Keratinocyte (primary cell): ENCODE results near the gene COASY. TPM values are rescaled to one million over a fixed set of nuclear protein-coding genes. Genes with fewer than 3 reads are reported as not detected.
A peak's percentile ranks its signal among the peaks of the same experiment; 100 is the strongest.
"Not testable (repeated sequence)": the region's sequence is repeated elsewhere in the genome, so short reads cannot be mapped to it uniquely, and the experiment has no call there.

Source experiments
- DNase-seq: peaks from one replicate; pipeline ENCODE4 v3.0.0-alpha.2; 2011; ENCODE audit warnings: low read depth, missing footprints, low spot score
- FAIRE-seq: peaks from 2 replicates; lab custom pipeline; 2011; peaks lifted over from hg19 to GRCh38; lab: Jason Lieb, UNC
- H2AFZ ChIP-seq: 2 replicates; pipeline ENCODE4 v1.6.0; 2012; ENCODE audit warnings: low read length, control low read depth, inconsistent platforms; ENCODE audit not compliant: control insufficient read depth
- H3K27ac ChIP-seq: 2 replicates; pipeline ENCODE4 v1.5.1; 2011; ENCODE audit warnings: low read length; ENCODE audit not compliant: control insufficient read depth, insufficient read depth
- H3K27me3 ChIP-seq: 3 replicates; pipeline ENCODE4 v1.6.0; 2011; ENCODE audit warnings: low read length; ENCODE audit not compliant: control insufficient read depth, insufficient read depth; ENCODE audit errors: extremely low read depth
- H3K36me3 ChIP-seq, 2 experiments: 2 replicates in 1 of 2; 3 replicates in 1 of 2; pipeline ENCODE4 v1.5.1; 2011; ENCODE audit warnings: low read length in 2 of 2, mild to moderate bottlenecking in 1 of 2; ENCODE audit not compliant: control insufficient read depth in 2 of 2, insufficient read depth in 2 of 2; ENCODE audit errors: extremely low read depth in 1 of 2
- H3K4me1 ChIP-seq: 3 replicates; pipeline ENCODE4 v1.5.1; 2011; ENCODE audit warnings: low read length; ENCODE audit not compliant: control insufficient read depth, insufficient read depth; ENCODE audit errors: extremely low read depth
- H3K4me2 ChIP-seq: 3 replicates; pipeline ENCODE4 v1.6.0; 2011; ENCODE audit warnings: low read depth, low read length; ENCODE audit not compliant: control insufficient read depth, insufficient read depth; ENCODE audit errors: extremely low read depth
- H3K4me3 ChIP-seq, 3 experiments: fragments of 200-600 bp in 1 of 3; sonication (generic) in 1 of 3; 2 replicates in 2 of 3; 3 replicates in 1 of 3; pipeline ENCODE4 v1.5.1; 2011 to 2016; ENCODE audit warnings: low read length in 3 of 3, mild to moderate bottlenecking in 3 of 3, control low read depth in 2 of 3, inconsistent platforms in 1 of 3, low read depth in 1 of 3, mixed read lengths in 1 of 3, mixed run types in 1 of 3, moderate library complexity in 1 of 3; ENCODE audit not compliant: control insufficient read depth in 2 of 3, insufficient read depth in 2 of 3; ENCODE audit errors: extremely low read depth in 1 of 3
- H3K79me2 ChIP-seq: 2 replicates; pipeline ENCODE4 v1.6.0; 2012; ENCODE audit warnings: low read length; ENCODE audit not compliant: control insufficient read depth, insufficient read depth
- H3K9ac ChIP-seq: 3 replicates; pipeline ENCODE4 v1.6.0; 2011; ENCODE audit warnings: low read length; ENCODE audit not compliant: control insufficient read depth, insufficient read depth; ENCODE audit errors: extremely low read depth
- H3K9me1 ChIP-seq: 3 replicates; pipeline ENCODE4 v1.6.0; 2011; ENCODE audit warnings: low read length; ENCODE audit not compliant: control insufficient read depth, insufficient read depth; ENCODE audit errors: extremely low read depth
- H3K9me3 ChIP-seq: 2 replicates; pipeline ENCODE4 v1.5.1; 2012; ENCODE audit warnings: low read depth, low read length; ENCODE audit not compliant: control insufficient read depth
- H4K20me1 ChIP-seq: 3 replicates; pipeline ENCODE4 v1.6.0; 2011; ENCODE audit warnings: low read length; ENCODE audit not compliant: control insufficient read depth, insufficient read depth; ENCODE audit errors: extremely low read depth
- CTCF ChIP-seq, 3 experiments: IDR thresholded peaks in 1 of 3; conservative IDR thresholded peaks in 1 of 3; optimal IDR thresholded peaks in 1 of 3; 2 replicates in 2 of 3; 3 replicates in 1 of 3; pipeline versions ENCODE3 to v1.5.1; 2011; ENCODE audit warnings: low read length in 3 of 3, mild to moderate bottlenecking in 3 of 3, moderate library complexity in 2 of 3, control low read depth in 1 of 3, inconsistent platforms in 1 of 3; ENCODE audit not compliant: insufficient read depth in 2 of 3; ENCODE audit errors: extremely low read depth in 1 of 3
- EZH2 ChIP-seq: IDR thresholded peaks from one replicate; pipeline ENCODE4 v1.6.1; 2012; ENCODE audit warnings: inconsistent platforms, mild to moderate bottlenecking, low read length, moderate library complexity
- dilution Hi-C: fragments of 300-500 bp; cut with MboI; formaldehyde crosslinking; loops from one replicate; pipeline ENCODE4 v1.7.0; 2020; ENCODE audit warnings: low sequenced_read_pairs; ENCODE audit not compliant: extremely low pct_ligation_motif_present
- polyA plus RNA-seq, 5 experiments: library from polyadenylated mRNA; depleted of rRNA in 3 of 5; stranded (reverse) in 3 of 5; stranded (forward) in 1 of 5; unstranded in 1 of 5; fragments of >200 nt; gene quantifications; 1 replicate in 1 of 5; 2 replicates in 3 of 5; 3 replicates in 1 of 5; pipeline versions ENCODE4 v1.2.1 to v1.2.3, GENCODE V29; 2011 to 2012; ENCODE audit warnings: missing spikeins in 2 of 5, low read depth in 1 of 5, low replicate concordance in 1 of 5

The COASY gene
- polyA plus RNA-seq, 1 donor (not counting 4 experiments of a cell fraction or from before 2014, with no cell fraction given), result 26.2 TPM

DNA sequence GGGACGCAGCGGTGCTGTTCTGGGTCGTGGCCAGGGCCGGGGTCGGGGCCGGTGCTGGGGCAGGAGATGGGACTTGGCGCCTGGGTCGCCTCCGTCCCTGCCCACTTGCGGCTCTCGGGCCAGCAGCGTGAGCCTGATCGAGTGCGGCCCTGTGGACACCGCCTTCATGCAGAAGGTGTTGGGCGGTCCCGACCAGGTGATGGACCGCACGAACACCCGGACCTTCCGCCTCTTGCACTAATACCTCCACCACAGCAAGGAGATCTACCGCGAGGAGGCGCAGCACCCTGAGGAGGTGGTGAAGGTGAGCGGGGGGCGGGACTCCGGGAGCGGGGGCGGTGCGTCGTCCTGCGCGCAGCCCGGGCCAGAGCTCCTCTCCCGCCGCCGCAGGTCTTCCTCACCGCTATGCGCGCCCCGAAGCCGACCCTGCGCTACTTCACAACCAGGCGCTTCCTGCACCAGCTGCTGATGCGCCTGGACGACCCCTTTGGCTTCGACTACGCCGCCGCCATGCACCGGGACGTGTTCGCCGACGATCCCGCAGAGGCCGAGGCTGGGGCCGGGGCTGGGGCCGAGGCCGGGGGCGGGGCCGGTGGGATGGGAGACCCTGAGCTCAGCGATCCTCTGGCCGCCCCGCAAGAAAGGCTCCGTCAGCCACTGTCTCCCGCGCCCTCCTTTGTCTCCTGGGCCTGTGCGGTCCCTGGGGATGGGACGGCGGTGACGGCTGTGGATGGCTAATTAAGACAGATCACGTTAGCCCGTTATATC lies 13.7 kb upstream of the COASY start:
- H3K9me1 ChIP-seq, result no peaks in the 10 kb centered on the region
- dilution Hi-C loops, result no loop called here
- no peak for TF ChIP-seq EZH2
- TF ChIP-seq CTCF (optimal IDR thresholded peaks at IDR 0.05 in 1 of 3, IDR thresholded peaks at IDR 0.05 in 1 of 3, conservative IDR thresholded peaks at IDR 0.05 in 1 of 3; ENCODE audit: extremely low read depth in 1 of 3, insufficient read depth in 2 of 3, low read length in 3 of 3), result peak; percentile 47 to 92 (median 85)
- no peak overlapping the region for H3K27ac ChIP-seq
- peaks cover 3% of the 10 kb centered on the region for H3K79me2 ChIP-seq
- H3K9me3 ChIP-seq, result no peaks in the 10 kb centered on the region
- peak overlapping the region; percentile 76 for H3K4me2 ChIP-seq
- no peaks in the 10 kb centered on the region for H3K27me3 ChIP-seq
- H3K36me3 ChIP-seq, result peaks cover 0 to 7% of the 10 kb centered on the region in 2 experiments
- H4K20me1 ChIP-seq, result no peaks in the 10 kb centered on the region
- H3K9ac ChIP-seq, result no peak overlapping the region
- no peak for DNase-seq
- peak overlapping the region; percentile 32 to 46 (median 35) for H3K4me3 ChIP-seq
- FAIRE-seq, result no peak
- peak overlapping the region; percentile 43 for H2AFZ ChIP-seq
- peaks cover 11% of the 10 kb centered on the region for H3K4me1 ChIP-seq

DNA sequence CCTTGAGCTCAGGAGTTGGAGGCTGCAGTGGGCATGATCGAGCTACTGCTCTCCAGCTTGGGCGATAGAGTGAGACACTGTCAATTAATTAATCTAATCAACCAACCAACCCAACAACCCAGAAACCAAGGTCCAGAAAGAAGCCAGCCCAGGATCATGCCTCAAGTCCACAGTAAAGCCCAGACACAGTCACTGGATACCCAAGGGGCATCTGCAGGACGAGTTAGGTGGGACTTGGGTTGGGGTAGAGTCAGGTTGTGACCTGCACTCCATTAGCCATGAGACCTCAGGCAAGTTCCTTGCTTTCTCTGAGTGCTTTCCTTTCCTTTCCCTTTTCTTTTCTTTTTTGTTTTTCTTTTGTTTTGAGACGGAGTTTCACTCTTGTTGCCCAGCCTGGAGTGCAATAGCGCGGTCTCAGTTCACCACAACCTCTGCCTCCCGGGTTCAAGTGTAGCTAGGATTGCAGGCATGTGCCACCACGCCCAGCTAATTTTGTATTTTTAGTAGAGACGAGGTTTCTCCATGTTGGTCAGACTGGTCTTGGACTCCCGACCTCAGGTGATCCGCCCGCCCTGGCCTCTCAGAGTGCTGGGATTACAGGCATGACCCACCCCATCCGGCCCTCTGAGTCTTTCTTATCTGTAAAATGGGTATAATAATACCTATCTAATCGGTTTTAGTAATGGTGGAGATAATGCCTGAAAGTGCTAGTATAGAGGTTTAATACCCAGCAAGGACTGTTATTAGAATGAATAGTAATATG lies 12.8 kb upstream of the COASY start:
- Histone ChIP-seq H3K36me3 (peaks cover 0 to 3% of the 10 kb centered on the region in 2 experiments), H3K9me1 (no peaks in the 10 kb centered on the region), H2AFZ (no peak overlapping the region), H3K27me3 (no peaks in the 10 kb centered on the region), H3K4me3 (peak overlapping the region in 1 of 3 experiments; percentile 46), H3K9me3 (no peaks in the 10 kb centered on the region), H3K79me2 (peaks cover 8% of the 10 kb centered on the region), H3K9ac (no peak overlapping the region), H4K20me1 (no peaks in the 10 kb centered on the region), H3K4me2 (peak overlapping the region; percentile 76), H3K4me1 (peaks cover 19% of the 10 kb centered on the region), H3K27ac (no peak overlapping the region)
- no peak for TF ChIP-seq CTCF (optimal IDR thresholded peaks at IDR 0.05 in 1 of 3, IDR thresholded peaks at IDR 0.05 in 1 of 3, conservative IDR thresholded peaks at IDR 0.05 in 1 of 3; ENCODE audit: extremely low read depth in 1 of 3, insufficient read depth in 2 of 3, low read length in 3 of 3)
- no peak for TF ChIP-seq EZH2
- dilution Hi-C loops, result no loop called here
- no peak for FAIRE-seq
- no peak for DNase-seq

- Histone ChIP-seq H3K4me3 (peak within 1 kb of the TSS; percentile 71 to 82 (median 80)), H3K4me2 (peak within 1 kb of the TSS; percentile 86), H2AFZ (peak within 1 kb of the TSS; percentile 63), H3K9ac (peak within 1 kb of the TSS; percentile 78), H3K4me1 (peaks cover 25% of the 10 kb centered on the region), H3K79me2 (peaks cover 13% of the 10 kb centered on the region), H3K27ac (peak within 1 kb of the TSS; percentile 54)
- H3K27me3 ChIP-seq, FAIRE-seq, dilution Hi-C loops, H4K20me1 ChIP-seq, H3K9me1 ChIP-seq, H3K36me3 ChIP-seq, DNase-seq, H3K9me3 ChIP-seq: not testable (repeated sequence)
Measured at GRCh38 chr17:42552736-42553135, 9.2 kb upstream of the COASY start, which contains the start of gene HSD17B1. TSS of gene HSD17B1 (plus strand) at chr17:42552923. CDS start at chr17:42552934, 11 bp downstream.
